Measurements from ENCODE around the gene SEC24C. TPM values are rescaled to one million over a fixed set of nuclear protein-coding genes. Genes with fewer than 3 reads are reported as not detected.

SEC24C gene
- total and polyA plus RNA-seq, 2 donors: 31.4 to 40.2 TPM

- Histone ChIP-seq H3K9me3 (ENCODE audit: control insufficient read depth in 2 of 2, insufficient read depth in 1 of 2, low read length in 1 of 2) (peaks cover 0 to 3% of the 10 kb centered on the region in 2 donors), H3K36me3 (ENCODE audit: control insufficient read depth in 2 of 2, insufficient read depth in 2 of 2, low read length in 1 of 2) (peaks cover 18 to 60% of the 10 kb centered on the region in 2 donors), H3K27ac (ENCODE audit: low read depth in 1 of 2, low read length in 1 of 2) (no peak overlapping the region), H3K4me3 (ENCODE audit: low read length in 2 of 2) (peak overlapping the region in 1 of 2 donors; percentile 4), H3K27me3 (ENCODE audit: control insufficient read depth in 2 of 2, insufficient read depth in 1 of 2, low read length in 1 of 2) (no peaks in the 10 kb centered on the region), H3K4me1 (ENCODE audit: control insufficient read depth in 2 of 2, insufficient read depth in 2 of 2, low read length in 2 of 2) (peaks cover 21 to 33% of the 10 kb centered on the region in 2 donors)
- DNase-seq (ENCODE audit: low read depth in 6 of 9, low spot score in 9 of 9): no peak
- WGBS: 58% methylated on average over 5 of the region's 5 CpGs
Observed at GRCh38 chr10:73774637-73775036, 30.5 kb downstream of the SEC24C start.

- peaks cover 22 to 26% of the 10 kb centered on the region in 2 donors for H3K4me1 ChIP-seq (ENCODE audit: control insufficient read depth in 2 of 2, insufficient read depth in 2 of 2, low read length in 2 of 2)
- peaks cover 4 to 44% of the 10 kb centered on the region in 2 donors for H3K36me3 ChIP-seq (ENCODE audit: control insufficient read depth in 2 of 2, insufficient read depth in 2 of 2, low read length in 1 of 2)
- H3K4me3 ChIP-seq (ENCODE audit: low read length in 2 of 2): no peak overlapping the region
- DNase-seq (ENCODE audit: low read depth in 6 of 9, low spot score in 9 of 9): no peak
- no peaks in the 10 kb centered on the region for H3K27me3 ChIP-seq (ENCODE audit: control insufficient read depth in 2 of 2, insufficient read depth in 1 of 2, low read length in 1 of 2)
- no peak overlapping the region for H3K27ac ChIP-seq (ENCODE audit: low read depth in 1 of 2, low read length in 1 of 2)
- H3K9me3 ChIP-seq (ENCODE audit: control insufficient read depth in 2 of 2, insufficient read depth in 1 of 2, low read length in 1 of 2): no peaks in the 10 kb centered on the region
- WGBS: 98% methylated on average over 5 of the region's 5 CpGs
Observed at GRCh38 chr10:73779018-73779417, 34.8 kb downstream of the SEC24C start.

- DNase-seq (ENCODE audit: low read depth in 6 of 9, low spot score in 9 of 9): no peak
- peaks cover 17 to 20% of the 10 kb centered on the region in 2 donors for H3K4me1 ChIP-seq (ENCODE audit: control insufficient read depth in 2 of 2, insufficient read depth in 2 of 2, low read length in 2 of 2)
- H3K4me3 ChIP-seq (ENCODE audit: low read length in 2 of 2): no peak overlapping the region
- H3K9me3 ChIP-seq (ENCODE audit: control insufficient read depth in 2 of 2, insufficient read depth in 1 of 2, low read length in 1 of 2): no peaks in the 10 kb centered on the region
- no peaks in the 10 kb centered on the region for H3K27me3 ChIP-seq (ENCODE audit: control insufficient read depth in 2 of 2, insufficient read depth in 1 of 2, low read length in 1 of 2)
- 96% methylated on average over 3 of the region's 3 CpGs for WGBS
- H3K36me3 ChIP-seq (ENCODE audit: control insufficient read depth in 2 of 2, insufficient read depth in 2 of 2, low read length in 1 of 2): peaks cover 4 to 41% of the 10 kb centered on the region in 2 donors
- no peak overlapping the region for H3K27ac ChIP-seq (ENCODE audit: low read depth in 1 of 2, low read length in 1 of 2)
Observed at GRCh38 chr10:73779539-73780197, 35.5 kb downstream of the SEC24C start.

GRCh38 chr10:73780301-73780700, 36.1 kb downstream of the SEC24C start:
- no peak overlapping the region for H3K4me3 ChIP-seq (ENCODE audit: low read length in 2 of 2)
- no peak for DNase-seq (ENCODE audit: low read depth in 6 of 9, low spot score in 9 of 9)
- WGBS: 94% methylated on average over 5 of the region's 5 CpGs
- H3K4me1 ChIP-seq (ENCODE audit: control insufficient read depth in 2 of 2, insufficient read depth in 2 of 2, low read length in 2 of 2): peaks cover 16 to 20% of the 10 kb centered on the region in 2 donors
- peaks cover 4 to 36% of the 10 kb centered on the region in 2 donors for H3K36me3 ChIP-seq (ENCODE audit: control insufficient read depth in 2 of 2, insufficient read depth in 2 of 2, low read length in 1 of 2)
- no peak overlapping the region for H3K27ac ChIP-seq (ENCODE audit: low read depth in 1 of 2, low read length in 1 of 2)
- no peaks in the 10 kb centered on the region for H3K9me3 ChIP-seq (ENCODE audit: control insufficient read depth in 2 of 2, insufficient read depth in 1 of 2, low read length in 1 of 2)
- H3K27me3 ChIP-seq (ENCODE audit: control insufficient read depth in 2 of 2, insufficient read depth in 1 of 2, low read length in 1 of 2): no peaks in the 10 kb centered on the region

GRCh38 chr10:73780966-73781365, 36.8 kb downstream of the SEC24C start:
- Histone ChIP-seq H3K27me3 (ENCODE audit: control insufficient read depth in 2 of 2, insufficient read depth in 1 of 2, low read length in 1 of 2) (no peaks in the 10 kb centered on the region), H3K27ac (ENCODE audit: low read depth in 1 of 2, low read length in 1 of 2) (peak overlapping the region in 1 of 2 donors; percentile 95), H3K9me3 (ENCODE audit: control insufficient read depth in 2 of 2, insufficient read depth in 1 of 2, low read length in 1 of 2) (no peaks in the 10 kb centered on the region), H3K4me3 (ENCODE audit: low read length in 2 of 2) (peak overlapping the region; percentile 79 to 83), H3K36me3 (ENCODE audit: control insufficient read depth in 2 of 2, insufficient read depth in 2 of 2, low read length in 1 of 2) (peaks cover 4 to 30% of the 10 kb centered on the region in 2 donors), H3K4me1 (ENCODE audit: control insufficient read depth in 2 of 2, insufficient read depth in 2 of 2, low read length in 2 of 2) (peaks cover 12 to 17% of the 10 kb centered on the region in 2 donors)
- DNase-seq (ENCODE audit: low read depth in 6 of 9, low spot score in 9 of 9): no peak
- 46% methylated on average over 11 of the region's 11 CpGs for WGBS

- H3K4me3 ChIP-seq (ENCODE audit: low read length in 2 of 2): peak overlapping the region; percentile 79 to 83
- H3K27ac ChIP-seq (ENCODE audit: low read depth in 1 of 2, low read length in 1 of 2): peak overlapping the region; percentile 95 to 99
- H3K27me3 ChIP-seq (ENCODE audit: control insufficient read depth in 2 of 2, insufficient read depth in 1 of 2, low read length in 1 of 2): no peaks in the 10 kb centered on the region
- no peaks in the 10 kb centered on the region for H3K9me3 ChIP-seq (ENCODE audit: control insufficient read depth in 2 of 2, insufficient read depth in 1 of 2, low read length in 1 of 2)
- WGBS: 2% methylated on average over 14 of the region's 14 CpGs
- peaks cover 4 to 24% of the 10 kb centered on the region in 2 donors for H3K36me3 ChIP-seq (ENCODE audit: control insufficient read depth in 2 of 2, insufficient read depth in 2 of 2, low read length in 1 of 2)
- peaks cover 16 to 22% of the 10 kb centered on the region in 2 donors for H3K4me1 ChIP-seq (ENCODE audit: control insufficient read depth in 2 of 2, insufficient read depth in 2 of 2, low read length in 2 of 2)
- DNase-seq (ENCODE audit: low read depth in 6 of 9, low spot score in 9 of 9): no peak
Observed at GRCh38 chr10:73781548-73781878, 37.3 kb downstream of the SEC24C start.

GRCh38 chr10:73781879-73782748, 37.9 kb downstream of the SEC24C start, which contains the start of gene CHCHD1:
CHCHD1 (plus strand) TSS chr10:73782048; CDS start chr10:73782076, 28 bp downstream.
- Histone ChIP-seq H3K9me3 (ENCODE audit: control insufficient read depth in 2 of 2, insufficient read depth in 1 of 2, low read length in 1 of 2) (no peaks in the 10 kb centered on the region), H3K27ac (ENCODE audit: low read depth in 1 of 2, low read length in 1 of 2) (peak within 1 kb of the TSS; percentile 95 to 99), H3K4me1 (ENCODE audit: control insufficient read depth in 2 of 2, insufficient read depth in 2 of 2, low read length in 2 of 2) (peaks cover 19 to 27% of the 10 kb centered on the region in 2 donors), H3K27me3 (ENCODE audit: control insufficient read depth in 2 of 2, insufficient read depth in 1 of 2, low read length in 1 of 2) (no peaks in the 10 kb centered on the region), H3K4me3 (ENCODE audit: low read length in 2 of 2) (peak within 1 kb of the TSS; percentile 79 to 83), H3K36me3 (ENCODE audit: control insufficient read depth in 2 of 2, insufficient read depth in 2 of 2, low read length in 1 of 2) (peaks cover 4 to 20% of the 10 kb centered on the region in 2 donors)
- WGBS: under 1% methylated on average over 57 of the region's 57 CpGs
- peak in 8 of 9 donors; percentile 80 to 94 (median 88) for DNase-seq (ENCODE audit: low read depth in 6 of 9, low spot score in 9 of 9)

GRCh38 chr10:73782749-73783085, 38.5 kb downstream of the SEC24C start:
- no peaks in the 10 kb centered on the region for H3K9me3 ChIP-seq (ENCODE audit: control insufficient read depth in 2 of 2, insufficient read depth in 1 of 2, low read length in 1 of 2)
- DNase-seq (ENCODE audit: low read depth in 6 of 9, low spot score in 9 of 9): no peak
- WGBS: 62% methylated on average over 2 of the region's 2 CpGs
- peak overlapping the region; percentile 79 to 83 for H3K4me3 ChIP-seq (ENCODE audit: low read length in 2 of 2)
- H3K4me1 ChIP-seq (ENCODE audit: control insufficient read depth in 2 of 2, insufficient read depth in 2 of 2, low read length in 2 of 2): peaks cover 19 to 28% of the 10 kb centered on the region in 2 donors
- no peak overlapping the region for H3K27ac ChIP-seq (ENCODE audit: low read depth in 1 of 2, low read length in 1 of 2)
- H3K27me3 ChIP-seq (ENCODE audit: control insufficient read depth in 2 of 2, insufficient read depth in 1 of 2, low read length in 1 of 2): no peaks in the 10 kb centered on the region
- H3K36me3 ChIP-seq (ENCODE audit: control insufficient read depth in 2 of 2, insufficient read depth in 2 of 2, low read length in 1 of 2): peaks cover 4 to 20% of the 10 kb centered on the region in 2 donors

GRCh38 chr10:73785211-73785720, 41.1 kb downstream of the SEC24C start, which contains the start of gene ZSWIM8:
ZSWIM8 (plus strand) TSS chr10:73785606; CDS start chr10:73785879, 273 bp downstream.
- H3K36me3 ChIP-seq (ENCODE audit: control insufficient read depth in 2 of 2, insufficient read depth in 2 of 2, low read length in 1 of 2): peaks cover 18% of the 10 kb centered on the region in 2 donors
- under 1% methylated on average over 36 of the region's 36 CpGs for WGBS
- peak; percentile 80 to 97 (median 90) for DNase-seq (ENCODE audit: low read depth in 6 of 9, low spot score in 9 of 9)
- no peaks in the 10 kb centered on the region for H3K9me3 ChIP-seq (ENCODE audit: control insufficient read depth in 2 of 2, insufficient read depth in 1 of 2, low read length in 1 of 2)
- H3K4me1 ChIP-seq (ENCODE audit: control insufficient read depth in 2 of 2, insufficient read depth in 2 of 2, low read length in 2 of 2): peaks cover 19 to 28% of the 10 kb centered on the region in 2 donors
- no peaks in the 10 kb centered on the region for H3K27me3 ChIP-seq (ENCODE audit: control insufficient read depth in 2 of 2, insufficient read depth in 1 of 2, low read length in 1 of 2)
- H3K4me3 ChIP-seq (ENCODE audit: low read length in 2 of 2): peak within 1 kb of the TSS; percentile 72 to 90
- H3K27ac ChIP-seq (ENCODE audit: low read depth in 1 of 2, low read length in 1 of 2): peak within 1 kb of the TSS; percentile 83 to 85
